ENCODE results near the gene MYH7.

GRCh38 chr14:23415821-23416778 is 19.4 kb downstream of the MYH7 start:
- TF ChIP-seq, protein P1, sequence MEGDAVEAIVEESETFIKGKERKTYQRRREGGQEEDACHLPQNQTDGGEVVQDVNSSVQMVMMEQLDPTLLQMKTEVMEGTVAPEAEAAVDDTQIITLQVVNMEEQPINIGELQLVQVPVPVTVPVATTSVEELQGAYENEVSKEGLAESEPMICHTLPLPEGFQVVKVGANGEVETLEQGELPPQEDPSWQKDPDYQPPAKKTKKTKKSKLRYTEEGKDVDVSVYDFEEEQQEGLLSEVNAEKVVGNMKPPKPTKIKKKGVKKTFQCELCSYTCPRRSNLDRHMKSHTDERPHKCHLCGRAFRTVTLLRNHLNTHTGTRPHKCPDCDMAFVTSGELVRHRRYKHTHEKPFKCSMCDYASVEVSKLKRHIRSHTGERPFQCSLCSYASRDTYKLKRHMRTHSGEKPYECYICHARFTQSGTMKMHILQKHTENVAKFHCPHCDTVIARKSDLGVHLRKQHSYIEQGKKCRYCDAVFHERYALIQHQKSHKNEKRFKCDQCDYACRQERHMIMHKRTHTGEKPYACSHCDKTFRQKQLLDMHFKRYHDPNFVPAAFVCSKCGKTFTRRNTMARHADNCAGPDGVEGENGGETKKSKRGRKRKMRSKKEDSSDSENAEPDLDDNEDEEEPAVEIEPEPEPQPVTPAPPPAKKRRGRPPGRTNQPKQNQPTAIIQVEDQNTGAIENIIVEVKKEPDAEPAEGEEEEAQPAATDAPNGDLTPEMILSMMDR (IDR thresholded peaks at IDR 0.05; ENCODE audit: low read depth, low read length), result no peak
- no peak for TF ChIP-seq POLR2A (IDR thresholded peaks at IDR 0.05; ENCODE audit: extremely low read depth, insufficient read length)
- TF ChIP-seq, protein P2, sequence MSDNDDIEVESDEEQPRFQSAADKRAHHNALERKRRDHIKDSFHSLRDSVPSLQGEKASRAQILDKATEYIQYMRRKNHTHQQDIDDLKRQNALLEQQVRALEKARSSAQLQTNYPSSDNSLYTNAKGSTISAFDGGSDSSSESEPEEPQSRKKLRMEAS (IDR thresholded peaks at IDR 0.05; ENCODE audit: low read depth, low read length), result no peak

All from NB4 (cell line).